HepG2 (cell line): ENCODE data around the gene ATP2A3. TPM values are rescaled to one million over a fixed set of nuclear protein-coding genes. Genes with fewer than 3 reads are reported as not detected.

Source experiments
- ARID5B ChIP-seq: IDR thresholded peaks from 2 replicates; pipeline ENCODE4 v1.4.0; 2020; ENCODE audit warnings: mild to moderate bottlenecking, missing genetic modification reagents
- ATF7 ChIP-seq, 2 experiments: fragments of 450-650 bp in 1 of 2; sonication (generic) in 1 of 2; formaldehyde crosslinking in 1 of 2; IDR thresholded peaks; 2 replicates each; pipeline versions ENCODE4 v1.4.0 to v1.6.1; 2016 to 2020; ENCODE audit warnings: antibody characterized with exemption in 1 of 2, mild to moderate bottlenecking in 1 of 2, missing genetic modification reagents in 1 of 2
- CCDC6 ChIP-seq: sonication (generic); formaldehyde crosslinking; IDR thresholded peaks from 2 replicates; pipeline ENCODE4 v1.8.1; 2022; ENCODE audit warnings: mild to moderate bottlenecking, missing genetic modification reagents, moderate library complexity
- CREBL2 ChIP-seq: sonication (generic); formaldehyde crosslinking; IDR thresholded peaks from 2 replicates; pipeline ENCODE4 v1.8.1; 2023; ENCODE audit warnings: missing genetic modification reagents, mild to moderate bottlenecking, borderline replicate concordance
- FOXP4 ChIP-seq: sonication (generic); formaldehyde crosslinking; IDR thresholded peaks from 2 replicates; pipeline ENCODE4 v1.4.0; 2020; ENCODE audit warnings: missing genetic modification reagents
- IRF2 ChIP-seq: IDR thresholded peaks from 2 replicates; pipeline ENCODE4 v1.6.1; 2018; ENCODE audit warnings: missing genetic modification reagents, missing compliant biosample characterization
- JUND ChIP-seq: sonication (generic); formaldehyde crosslinking; IDR thresholded peaks from 2 replicates; pipeline ENCODE4 v1.8.0; 2022; ENCODE audit warnings: mild to moderate bottlenecking, missing genetic modification reagents
- LCORL ChIP-seq, 2 experiments: fragments of 450-650 bp in 1 of 2; sonication (generic) in 1 of 2; formaldehyde crosslinking in 1 of 2; IDR thresholded peaks; 2 replicates each; pipeline versions ENCODE4 v1.5.0 to v1.6.1; 2017 to 2020; ENCODE audit warnings: antibody characterized with exemption in 1 of 2, missing genetic modification reagents in 1 of 2
- MAFF ChIP-seq: IDR thresholded peaks from 2 replicates; pipeline ENCODE4 v1.6.1; 2011; ENCODE audit warnings: low read depth, low read length, improper control_type of control experiment
- MXD3 ChIP-seq: IDR thresholded peaks from 2 replicates; pipeline ENCODE4 v1.6.1; 2016; ENCODE audit warnings: mild to moderate bottlenecking, missing biosample characterization, missing genetic modification reagents
- RNF2 ChIP-seq: fragments of 450-650 bp; conservative IDR thresholded peaks from 2 replicates; pipeline ENCODE4 v1.6.1; 2016; ENCODE audit warnings: low read depth
- SMARCC2 ChIP-seq: fragments of 450-650 bp; IDR thresholded peaks from 2 replicates; pipeline ENCODE4 v1.6.1; 2017; ENCODE audit warnings: antibody characterized with exemption, mild to moderate bottlenecking
- TMF1 ChIP-seq: sonication (generic); formaldehyde crosslinking; IDR thresholded peaks from 2 replicates; pipeline ENCODE4 v1.8.1; 2022; ENCODE audit warnings: low read depth, missing genetic modification reagents
- ZNF264 ChIP-seq: sonication (generic); formaldehyde crosslinking; IDR thresholded peaks from 2 replicates; pipeline ENCODE4 v1.4.0; 2020; ENCODE audit warnings: missing genetic modification reagents
- ZNF382 ChIP-seq: sonication (generic); formaldehyde crosslinking; IDR thresholded peaks from 2 replicates; pipeline ENCODE4 v1.5.0; 2020; ENCODE audit warnings: missing genetic modification reagents, mild to moderate bottlenecking, borderline replicate concordance
- ZNF543 ChIP-seq: sonication (generic); formaldehyde crosslinking; IDR thresholded peaks from 2 replicates; pipeline ENCODE4 v1.4.0; 2020; ENCODE audit warnings: mild to moderate bottlenecking, missing genetic modification reagents
- ZNF567 ChIP-seq: sonication (generic); formaldehyde crosslinking; IDR thresholded peaks from 2 replicates; pipeline ENCODE4 v1.8.1; 2023; ENCODE audit warnings: mild to moderate bottlenecking, missing genetic modification reagents, borderline replicate concordance
- ZNF678 ChIP-seq: sonication (generic); formaldehyde crosslinking; IDR thresholded peaks from 2 replicates; pipeline ENCODE4 v1.4.0; 2020; ENCODE audit warnings: mild to moderate bottlenecking, missing genetic modification reagents
- ZNF788 ChIP-seq: sonication (generic); formaldehyde crosslinking; IDR thresholded peaks from 2 replicates; pipeline ENCODE4 v1.5.0; 2020; ENCODE audit warnings: mild to moderate bottlenecking, missing genetic modification reagents, borderline replicate concordance
- ZSCAN21 ChIP-seq: sonication (generic); formaldehyde crosslinking; IDR thresholded peaks from 2 replicates; pipeline ENCODE4 v1.8.0; 2022; ENCODE audit warnings: mild to moderate bottlenecking, missing genetic modification reagents, moderate library complexity, borderline replicate concordance
- ZSCAN5A ChIP-seq: sonication (generic); formaldehyde crosslinking; IDR thresholded peaks from 2 replicates; pipeline ENCODE4 v1.8.0; 2022; ENCODE audit warnings: mild to moderate bottlenecking, missing genetic modification reagents, borderline replicate concordance
- polyA plus RNA-seq, 8 experiments: library from polyadenylated mRNA; depleted of rRNA in 3 of 8; stranded (reverse) in 7 of 8; unstranded in 1 of 8; fragments of >200 nt; fragmentation: Illumina TruSeq in 4 of 8; extraction: Trizol in 4 of 8; gene quantifications; 2 replicates each; pipeline versions ENCODE4 v1.2.1 to v1.2.3, GENCODE V29; 2011 to 2016; ENCODE audit warnings: low read depth in 4 of 8, missing spikeins in 1 of 8, mixed read lengths in 1 of 8; ENCODE audit not compliant: insufficient read depth in 1 of 8
- total RNA-seq, 5 experiments: library from RNA; depleted of rRNA; stranded (reverse); fragments of >200 nt; fragmentation: Illumina TruSeq; extraction: Trizol; gene quantifications; 2 replicates each; pipeline ENCODE4 v1.2.3, GENCODE V29; 2016; ENCODE audit warnings: low read depth in 1 of 5

The ATP2A3 gene
- total and polyA plus RNA-seq, 2 of the 13 experiments (the other 11 are each of a cell fraction or from before 2014, with no cell fraction given) = 0.07 TPM; not detected in 1

GRCh38 chr17:4004517-4005295, 40.5 kb upstream of the ATP2A3 start (continued):
- TF ChIP-seq FOXP4 (CRISPR knock-in tag) = peak; percentile 46; the same call in 1 of the 2 replicates
- TF ChIP-seq ZNF382 (CRISPR knock-in tag) = no peak
- peak; percentile 75; the same call in 1 of the 2 replicates for TF ChIP-seq ZNF788
- TF ChIP-seq MAFF = no peak
- TF ChIP-seq ATF7 (IDR thresholded peaks at IDR 0.05) = no peak
- TF ChIP-seq ATF7 (CRISPR knock-in tag; IDR thresholded peaks at IDR 0.05) = no peak
- TF ChIP-seq ZSCAN5A = 0 out of 2 replicates have a peak, but pooled peaks have one; percentile 60
- no peak for TF ChIP-seq JUND
- TF ChIP-seq CCDC6 = peak; percentile 70; the same call in 1 of the 2 replicates
- no peak for TF ChIP-seq ZNF543 (CRISPR knock-in tag)
- peak; percentile 84; the same call in 1 of the 2 replicates for TF ChIP-seq ZNF567 (CRISPR knock-in tag)
- peak; percentile 84 for TF ChIP-seq MXD3 (CRISPR knock-in tag)
- TF ChIP-seq SMARCC2 = no peak
- TF ChIP-seq TMF1 (CRISPR knock-in tag) = peak; percentile 90
- peak; percentile 63; the same call in 1 of the 2 replicates for TF ChIP-seq ZNF264 (CRISPR knock-in tag)
- TF ChIP-seq ARID5B = peak; percentile 65
- TF ChIP-seq ZNF678 = no peak
- no peak for TF ChIP-seq ZSCAN21
- 0 out of 2 replicates have a peak, but pooled peaks have one; percentile 24 for TF ChIP-seq IRF2 (CRISPR knock-in tag)
- no peak for TF ChIP-seq LCORL (IDR thresholded peaks at IDR 0.05)
- peak; percentile 59; the same call in 1 of the 2 replicates for TF ChIP-seq LCORL (CRISPR knock-in tag; IDR thresholded peaks at IDR 0.05)
- TF ChIP-seq RNF2 = peak; percentile 80
- no peak for TF ChIP-seq CREBL2
